CD4-positive, alpha-beta T cell (primary cell): Measurements from ENCODE around the gene UTF1. TPM values are rescaled to one million over a fixed set of nuclear protein-coding genes. Genes with fewer than 3 reads are reported as not detected.

Experiments
- ATAC-seq: fragments of 200-7000 bp; cut with Tn5 transposase; one replicate; pipeline ENCODE4 v1.10.0; 2022; ENCODE audit warnings: mild to moderate bottlenecking; ENCODE audit not compliant: poor library complexity
- CTCF ChIA-PET: fragments of 350-600 bp; sonication (Branson Sonifier 250); formaldehyde crosslinking; loops from one replicate; lab custom pipeline; 2021; ENCODE audit warnings: antibody characterized with exemption, inconsistent platforms; lab: Charles Lee
- POLR2A ChIA-PET: fragments of 350-600 bp; sonication (Branson Sonifier 250); formaldehyde crosslinking; loops from one replicate; lab custom pipeline; 2021; ENCODE audit warnings: antibody characterized with exemption, inconsistent platforms; lab: Charles Lee
- DNase-seq, 14 experiments: peaks; one replicate each; pipeline ENCODE4 v3.0.0-alpha.2; 2013 to 2020; ENCODE audit warnings: mixed read lengths in 2 of 14
- H3K27ac ChIP-seq, 2 donors: one replicate each; pipeline versions ENCODE4 v1.5.1 to v1.7.0; 2013; ENCODE audit warnings: low read length in 2 of 2, low read depth in 1 of 2, mild to moderate bottlenecking in 1 of 2
- H3K27me3 ChIP-seq, 2 experiments: 1 replicate in 1 of 2; 2 replicates in 1 of 2; pipeline versions ENCODE4 v1.6.1 to v1.7.0; 2013; ENCODE audit warnings: low read length in 2 of 2, control low read depth in 1 of 2, mild to moderate bottlenecking in 1 of 2, moderate library complexity in 1 of 2; ENCODE audit not compliant: insufficient read depth in 2 of 2, control insufficient read depth in 1 of 2
- H3K36me3 ChIP-seq: one replicate; pipeline ENCODE4 v1.6.1; 2013; ENCODE audit warnings: low read length, control low read depth; ENCODE audit not compliant: insufficient read depth
- H3K4me1 ChIP-seq: one replicate; pipeline ENCODE4 v1.6.1; 2013; ENCODE audit warnings: low read length, control low read depth; ENCODE audit not compliant: insufficient read depth
- H3K4me3 ChIP-seq: one replicate; pipeline ENCODE4 v1.5.1; 2013; ENCODE audit warnings: mild to moderate bottlenecking, low read length, moderate library complexity
- H3K9me3 ChIP-seq, 2 experiments: 1 replicate in 1 of 2; 2 replicates in 1 of 2; pipeline versions ENCODE4 v1.6.1 to v1.7.0; 2013; ENCODE audit warnings: low read length in 2 of 2, mild to moderate bottlenecking in 2 of 2, control low read depth in 1 of 2, moderate library complexity in 1 of 2; ENCODE audit not compliant: control insufficient read depth in 1 of 2, insufficient read depth in 1 of 2
- H3K27ac Mint-ChIP-seq: one replicate; pipeline ENCODE4 v1.8.0; 2020; ENCODE audit warnings: mixed read lengths
- H3K27me3 Mint-ChIP-seq: one replicate; pipeline ENCODE4 v1.8.0; 2021; ENCODE audit warnings: mixed read lengths
- H3K36me3 Mint-ChIP-seq: one replicate; pipeline ENCODE4 v1.8.0; 2021; ENCODE audit warnings: low read depth, mixed read lengths
- H3K4me1 Mint-ChIP-seq: one replicate; pipeline ENCODE4 v1.8.0; 2021; ENCODE audit warnings: low read depth, mixed read lengths
- H3K4me3 Mint-ChIP-seq: one replicate; pipeline ENCODE4 v1.8.0; 2020; ENCODE audit warnings: mild to moderate bottlenecking, mixed read lengths
- H3K9me3 Mint-ChIP-seq: one replicate; pipeline ENCODE4 v1.8.0; 2020; ENCODE audit warnings: mixed read lengths
- intact Hi-C, 2 experiments: fragments of 100-400 bp; cut with DNase I in 1 of 2; cut with micrococcal nuclease in 1 of 2; formaldehyde crosslinking; loops; one replicate each; pipeline versions ENCODE4 v1.15.1 to v1.9.0; 2023 to 2025; cut with DNase I, micrococcal nuclease
- total RNA-seq, 174 experiments: library from RNA in 2 of 174; stranded (reverse) in 2 of 174; gene quantifications; one replicate each; pipeline ENCODE4 v1.2.3 and lab custom pipeline; 2021 to 2026
- TF ChIP-seq, protein P1 (sequence below): fragments of 200-600 bp; IDR thresholded peaks from one replicate; pipeline ENCODE4 v1.8.0; 2022; ENCODE audit warnings: antibody characterized with exemption, mild to moderate bottlenecking

Gene UTF1
- total RNA-seq, 2 experiments from 2014 or later, result not detected

DNA sequence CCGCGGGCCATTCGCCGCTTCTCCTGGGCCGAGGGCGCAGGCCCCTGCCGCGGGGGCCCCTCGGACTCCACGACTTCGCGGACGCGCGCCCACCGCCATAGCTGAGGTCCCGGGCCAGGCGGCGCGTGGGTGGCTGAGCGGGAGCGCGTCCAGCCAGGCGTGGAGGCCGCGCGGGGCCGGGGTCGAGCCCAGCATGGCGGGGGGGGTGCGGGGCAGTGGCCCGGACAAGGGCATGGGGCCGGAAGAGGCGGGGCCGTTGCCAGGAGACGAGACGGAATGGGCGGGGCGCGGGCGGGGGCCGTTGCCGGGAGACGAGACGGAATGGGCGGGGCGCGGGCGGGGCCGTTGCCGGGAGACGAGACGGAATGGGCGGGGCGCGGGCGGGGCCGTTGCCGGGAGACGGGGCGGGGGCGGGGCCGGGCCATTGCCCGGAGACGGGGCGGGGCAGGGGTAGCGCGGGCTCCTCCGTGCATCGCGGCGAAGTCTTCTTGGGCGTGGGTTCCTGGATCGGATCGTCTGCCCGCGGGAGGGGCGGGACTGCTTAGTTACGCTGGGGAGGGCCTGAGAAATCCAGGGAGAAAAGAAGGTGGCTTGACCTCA is 31.8 kb downstream of the UTF1 start:
- ChIA-PET CTCF (interaction anchor here (1.7 kb wide), 1 partner anchor 13 kb away, joined by 7 read pairs; no protein-coding TSS in a partner anchor), POLR2A (interaction anchor here (1.3 to 3.0 kb wide), 5 partner anchors 14 to 74 kb away, joined by 3 to 22 read pairs (median 6); partner anchors contain the start of genes ADAM8 and CALY)
- Histone ChIP-seq H3K36me3 (peaks cover 7% of the 10 kb centered on the region), H3K4me1 (peaks cover 93% of the 10 kb centered on the region), H3K27ac (peak overlapping the region; percentile 63 to 71), H3K27me3 (no peaks in the 10 kb centered on the region), H3K9me3 (no peaks in the 10 kb centered on the region), H3K4me3 (peak overlapping the region; percentile 55)
- intact Hi-C loops, result loop anchor here (1.0 to 10.0 kb wide), 6 partner anchors 46 to 957 kb away; partner anchors contain the start of genes ECHS1 (in 1 of the 2), INPP5A (in 1 of the 2), MTG1 (in 1 of the 2) and STK32C (in 1 of the 2)
- peak overlapping the region; percentile 82 for H3K4me3 Mint-ChIP-seq
- TF ChIP-seq, protein P1, sequence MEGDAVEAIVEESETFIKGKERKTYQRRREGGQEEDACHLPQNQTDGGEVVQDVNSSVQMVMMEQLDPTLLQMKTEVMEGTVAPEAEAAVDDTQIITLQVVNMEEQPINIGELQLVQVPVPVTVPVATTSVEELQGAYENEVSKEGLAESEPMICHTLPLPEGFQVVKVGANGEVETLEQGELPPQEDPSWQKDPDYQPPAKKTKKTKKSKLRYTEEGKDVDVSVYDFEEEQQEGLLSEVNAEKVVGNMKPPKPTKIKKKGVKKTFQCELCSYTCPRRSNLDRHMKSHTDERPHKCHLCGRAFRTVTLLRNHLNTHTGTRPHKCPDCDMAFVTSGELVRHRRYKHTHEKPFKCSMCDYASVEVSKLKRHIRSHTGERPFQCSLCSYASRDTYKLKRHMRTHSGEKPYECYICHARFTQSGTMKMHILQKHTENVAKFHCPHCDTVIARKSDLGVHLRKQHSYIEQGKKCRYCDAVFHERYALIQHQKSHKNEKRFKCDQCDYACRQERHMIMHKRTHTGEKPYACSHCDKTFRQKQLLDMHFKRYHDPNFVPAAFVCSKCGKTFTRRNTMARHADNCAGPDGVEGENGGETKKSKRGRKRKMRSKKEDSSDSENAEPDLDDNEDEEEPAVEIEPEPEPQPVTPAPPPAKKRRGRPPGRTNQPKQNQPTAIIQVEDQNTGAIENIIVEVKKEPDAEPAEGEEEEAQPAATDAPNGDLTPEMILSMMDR, result no peak
- ATAC-seq (peak; percentile 27), DNase-seq (peak; percentile 75 to 91 (median 85))
- H3K36me3 Mint-ChIP-seq, result peaks cover 20% of the 10 kb centered on the region
- peak overlapping the region; percentile 99 for H3K27ac Mint-ChIP-seq
- peaks cover 80% of the 10 kb centered on the region for H3K4me1 Mint-ChIP-seq
- peaks cover 5% of the 10 kb centered on the region for H3K27me3 Mint-ChIP-seq
- no peaks in the 10 kb centered on the region for H3K9me3 Mint-ChIP-seq

- Histone ChIP-seq H3K36me3 (peaks cover 10% of the 10 kb centered on the region), H3K9me3 (no peaks in the 10 kb centered on the region), H3K4me1 (peaks cover 85% of the 10 kb centered on the region), H3K27ac (peak overlapping the region; percentile 38 to 59), H3K4me3 (no peak overlapping the region), H3K27me3 (no peaks in the 10 kb centered on the region)
- Mint-ChIP-seq H3K36me3 (peaks cover 20% of the 10 kb centered on the region), H3K27ac (peak overlapping the region; percentile 90), H3K4me1 (peaks cover 72% of the 10 kb centered on the region), H3K9me3 (no peaks in the 10 kb centered on the region), H3K27me3 (peaks cover 5% of the 10 kb centered on the region), H3K4me3 (peak overlapping the region; percentile 82)
- ChIA-PET POLR2A (interaction anchor here (1.3 to 3.0 kb wide), 3 partner anchors 13 to 74 kb away, joined by 3 to 22 read pairs (median 4); partner anchors contain the start of genes ADAM8 and CALY), CTCF (no interaction called here)
- ATAC-seq, result no peak
- TF ChIP-seq, protein P1, result no peak
- peak in 2 of 14 experiments; percentile 32 to 48 for DNase-seq
- intact Hi-C loops, result loop anchor here (5.0 to 10.0 kb wide), 5 partner anchors 110 to 958 kb away; partner anchors contain the start of genes ECHS1 (in 1 of the 2), INPP5A (in 1 of the 2), MTG1 (in 1 of the 2) and STK32C (in 1 of the 2)
Observed at GRCh38 chr10:133262696-133263095, 32.7 kb downstream of the UTF1 start.

DNA sequence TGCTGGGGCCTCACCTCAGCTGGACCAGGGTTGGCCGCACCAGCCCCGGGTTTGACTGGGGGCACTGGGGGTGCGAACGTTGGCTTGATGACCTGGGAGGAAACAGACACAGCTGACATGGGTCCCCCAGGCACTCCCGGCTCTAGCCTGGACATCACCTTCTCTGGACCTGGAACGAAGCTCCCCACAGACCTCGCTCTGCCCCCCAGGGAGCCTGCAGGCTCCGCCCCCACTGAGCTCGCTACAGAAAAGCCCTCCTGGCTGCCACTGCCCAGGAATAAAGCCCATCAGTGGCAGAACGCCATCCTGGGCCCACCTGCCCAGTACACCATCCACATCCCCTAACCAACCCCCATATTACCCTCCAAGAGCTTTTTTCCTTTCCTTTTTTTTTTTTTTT is 33.7 kb downstream of the UTF1 start:
- H3K4me1 ChIP-seq, result peaks cover 75% of the 10 kb centered on the region
- no peaks in the 10 kb centered on the region for H3K9me3 ChIP-seq
- peaks cover 64% of the 10 kb centered on the region for H3K4me1 Mint-ChIP-seq
- CTCF ChIA-PET, result interaction anchor here (0.7 to 1.7 kb wide), 3 partner anchors 11 to 44 kb away, joined by 3 to 6 read pairs (median 5); no protein-coding TSS in a partner anchor
- H3K4me3 Mint-ChIP-seq, result peak overlapping the region; percentile 84
- no peak overlapping the region for H3K4me3 ChIP-seq
- peaks cover 20% of the 10 kb centered on the region for H3K36me3 Mint-ChIP-seq
- no peaks in the 10 kb centered on the region for H3K27me3 ChIP-seq
- peak overlapping the region; percentile 90 for H3K27ac Mint-ChIP-seq
- peaks cover 18% of the 10 kb centered on the region for H3K36me3 ChIP-seq
- DNase-seq, result no peak
- no peak for ATAC-seq
- intact Hi-C loops, result loop anchor here (5.0 to 10.0 kb wide), 5 partner anchors 109 to 959 kb away; partner anchors contain the start of genes ECHS1 (in 1 of the 2), INPP5A (in 1 of the 2), MTG1 (in 1 of the 2) and STK32C (in 1 of the 2)
- H3K9me3 Mint-ChIP-seq, result no peaks in the 10 kb centered on the region
- TF ChIP-seq, protein P1, result no peak
- POLR2A ChIA-PET, result interaction anchor here (0.6 to 3.0 kb wide), 5 partner anchors 12 to 94 kb away, joined by 3 to 22 read pairs (median 4); partner anchors contain the start of genes ADAM8 and CALY
- H3K27ac ChIP-seq, result peak overlapping the region in 1 of 2 donors; percentile 25
- peaks cover 5% of the 10 kb centered on the region for H3K27me3 Mint-ChIP-seq
